ENCODE data around the gene SCUBE1.
A peak's percentile ranks its signal among the peaks of the same experiment; 100 is the strongest.

- no peak for TF ChIP-seq CBX5 (IDR thresholded peaks at IDR 0.05; ENCODE audit: low read depth, low read length)
- no peak for TF ChIP-seq ZNF274 (IDR thresholded peaks at IDR 0.05; ENCODE audit: borderline replicate concordance, extremely low read depth, low read length)
- no peak for TF ChIP-seq TAF1 (IDR thresholded peaks at IDR 0.05; ENCODE audit: low read depth, low read length)
- TF ChIP-seq EZH2 (IDR thresholded peaks at IDR 0.05; ENCODE audit: low read depth, low read length, severe bottlenecking), result no peak
- peak; percentile 64 to 79 (median 77) for TF ChIP-seq CTCF (IDR thresholded peaks at IDR 0.05; ENCODE audit: control extremely low read depth in 1 of 3, insufficient read depth in 1 of 3, low read depth in 1 of 3, low read length in 3 of 3)
- no peak for TF ChIP-seq JUN (IDR thresholded peaks at IDR 0.05; ENCODE audit: low read depth, low read length)
- no peak for TF ChIP-seq RFX5 (IDR thresholded peaks at IDR 0.05; ENCODE audit: borderline replicate concordance, low read depth, low read length)
- TF ChIP-seq POLR2A (IDR thresholded peaks at IDR 0.05; ENCODE audit: control extremely low read depth in 1 of 2, low read depth in 2 of 2, low read length in 2 of 2), result no peak
- TF ChIP-seq CREB1 (IDR thresholded peaks at IDR 0.05), result no peak
- TF ChIP-seq TBP (IDR thresholded peaks at IDR 0.05; ENCODE audit: low read depth, low read length), result no peak
- no peak for TF ChIP-seq SRF (IDR thresholded peaks at IDR 0.05; ENCODE audit: low read depth, low read length)
- TF ChIP-seq, protein P1, sequence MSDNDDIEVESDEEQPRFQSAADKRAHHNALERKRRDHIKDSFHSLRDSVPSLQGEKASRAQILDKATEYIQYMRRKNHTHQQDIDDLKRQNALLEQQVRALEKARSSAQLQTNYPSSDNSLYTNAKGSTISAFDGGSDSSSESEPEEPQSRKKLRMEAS (IDR thresholded peaks at IDR 0.05), result no peak
- TF ChIP-seq USF2 (IDR thresholded peaks at IDR 0.05; ENCODE audit: low read length), result no peak
These were observed 139.6 kb downstream of the SCUBE1 start for GRCh38 chr22:43203471-43203981.
